ENCODE measurements around the gene IGSF23. TPM values are rescaled to one million over a fixed set of nuclear protein-coding genes. Genes with fewer than 3 reads are reported as not detected.

Gene IGSF23
- total RNA-seq, 1 experiment from 2014 or later: not detected

DNA sequence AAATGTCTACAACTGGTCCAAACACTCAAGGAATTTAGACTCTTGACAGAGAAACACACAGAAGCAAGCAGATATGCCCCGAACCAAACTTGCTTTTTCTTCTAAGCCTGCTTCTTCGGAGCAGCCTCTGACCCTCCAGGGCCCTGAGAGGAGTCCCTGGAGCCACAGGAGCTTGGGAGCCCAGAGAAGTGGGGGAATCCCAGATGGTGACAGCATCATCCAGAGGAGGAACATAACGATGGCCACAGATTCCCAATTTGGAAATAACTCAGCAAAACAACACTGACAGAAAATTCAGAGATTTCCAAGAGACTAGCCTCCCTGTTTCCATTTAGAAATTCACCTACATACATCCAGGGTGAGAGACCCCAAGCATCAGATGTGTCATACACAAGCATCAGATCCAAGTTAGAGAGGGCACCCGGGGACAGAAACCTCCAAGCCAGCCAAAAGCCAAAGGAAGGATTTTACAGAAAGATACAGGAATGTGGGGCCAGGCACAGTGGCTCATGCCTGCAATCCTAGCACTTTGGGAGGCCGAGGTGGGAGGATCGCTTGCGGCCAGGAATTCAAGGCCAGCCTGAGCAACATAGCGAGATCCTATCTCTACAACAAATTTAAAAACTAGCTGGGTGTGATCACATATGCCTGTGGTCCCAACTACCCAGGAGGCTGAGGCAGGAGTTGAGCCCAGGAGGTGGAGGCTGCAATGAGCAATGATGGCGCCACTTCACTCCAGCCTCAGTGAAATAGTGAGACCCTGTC, 28.3 kb downstream of the IGSF23 start:
- no peak for DNase-seq
- CTCF ChIA-PET: interaction anchor here (0.5 to 3.1 kb wide), 2 partner anchors 25 to 53 kb away, joined by 4 to 12 read pairs; no protein-coding TSS in a partner anchor
- no TSS peak for BruUV-seq (replicated peaks)
- intact Hi-C loops (cut with micrococcal nuclease; ENCODE audit: unreplicated experiment): no loop called here
- H3K36me3 Mint-ChIP-seq (ENCODE audit: insufficient read depth, unreplicated experiment): peaks cover 53% of the 10 kb centered on the region
- H3K9me3 Mint-ChIP-seq (ENCODE audit: low read depth, unreplicated experiment): no peaks in the 10 kb centered on the region
- H3K4me1 Mint-ChIP-seq (ENCODE audit: low read depth, unreplicated experiment): peaks cover 70% of the 10 kb centered on the region
- H3K4me3 Mint-ChIP-seq (ENCODE audit: low read depth, unreplicated experiment): peak overlapping the region; percentile 91
- H3K27me3 Mint-ChIP-seq (ENCODE audit: unreplicated experiment): no peaks in the 10 kb centered on the region
- peak overlapping the region; percentile 71 for H3K27ac Mint-ChIP-seq (ENCODE audit: unreplicated experiment)
- TF ChIP-seq, protein P1, sequence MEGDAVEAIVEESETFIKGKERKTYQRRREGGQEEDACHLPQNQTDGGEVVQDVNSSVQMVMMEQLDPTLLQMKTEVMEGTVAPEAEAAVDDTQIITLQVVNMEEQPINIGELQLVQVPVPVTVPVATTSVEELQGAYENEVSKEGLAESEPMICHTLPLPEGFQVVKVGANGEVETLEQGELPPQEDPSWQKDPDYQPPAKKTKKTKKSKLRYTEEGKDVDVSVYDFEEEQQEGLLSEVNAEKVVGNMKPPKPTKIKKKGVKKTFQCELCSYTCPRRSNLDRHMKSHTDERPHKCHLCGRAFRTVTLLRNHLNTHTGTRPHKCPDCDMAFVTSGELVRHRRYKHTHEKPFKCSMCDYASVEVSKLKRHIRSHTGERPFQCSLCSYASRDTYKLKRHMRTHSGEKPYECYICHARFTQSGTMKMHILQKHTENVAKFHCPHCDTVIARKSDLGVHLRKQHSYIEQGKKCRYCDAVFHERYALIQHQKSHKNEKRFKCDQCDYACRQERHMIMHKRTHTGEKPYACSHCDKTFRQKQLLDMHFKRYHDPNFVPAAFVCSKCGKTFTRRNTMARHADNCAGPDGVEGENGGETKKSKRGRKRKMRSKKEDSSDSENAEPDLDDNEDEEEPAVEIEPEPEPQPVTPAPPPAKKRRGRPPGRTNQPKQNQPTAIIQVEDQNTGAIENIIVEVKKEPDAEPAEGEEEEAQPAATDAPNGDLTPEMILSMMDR (IDR thresholded peaks at IDR 0.05; ENCODE audit: unreplicated experiment): no peak

DNA sequence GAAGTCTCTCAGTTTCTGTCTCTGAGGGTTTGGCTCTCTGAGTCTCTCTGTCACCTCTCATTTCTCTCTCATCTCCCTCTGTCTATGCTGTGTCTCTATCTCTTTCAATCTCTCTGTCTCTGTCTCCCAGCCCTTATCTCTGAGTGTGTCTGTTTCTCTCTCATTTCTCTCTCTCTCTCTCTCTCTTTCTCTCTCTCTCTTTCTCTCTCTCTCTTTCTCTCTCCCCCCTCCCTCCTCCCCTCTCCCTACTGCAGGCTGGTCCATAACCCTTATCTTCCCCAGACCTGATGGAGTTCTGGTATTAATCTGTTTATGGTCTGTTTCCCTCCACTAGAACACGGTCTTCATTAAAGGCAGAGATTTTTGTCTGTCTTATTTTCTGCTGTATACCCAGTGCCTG, 29.0 kb downstream of the IGSF23 start:
- Mint-ChIP-seq H3K27me3 (ENCODE audit: unreplicated experiment) (no peaks in the 10 kb centered on the region), H3K27ac (ENCODE audit: unreplicated experiment) (peak overlapping the region; percentile 62), H3K36me3 (ENCODE audit: insufficient read depth, unreplicated experiment) (peaks cover 59% of the 10 kb centered on the region), H3K4me3 (ENCODE audit: low read depth, unreplicated experiment) (peak overlapping the region; percentile 91), H3K4me1 (ENCODE audit: low read depth, unreplicated experiment) (peaks cover 70% of the 10 kb centered on the region), H3K9me3 (ENCODE audit: low read depth, unreplicated experiment) (no peaks in the 10 kb centered on the region)
- no peak for DNase-seq
- BruUV-seq (replicated peaks): no TSS peak
- CTCF ChIA-PET: interaction anchor here (0.7 to 3.1 kb wide), 2 partner anchors 15 to 54 kb away, joined by 3 to 12 read pairs; no protein-coding TSS in a partner anchor
- TF ChIP-seq, protein P1 (IDR thresholded peaks at IDR 0.05; ENCODE audit: unreplicated experiment): no peak
- intact Hi-C loops (cut with micrococcal nuclease; ENCODE audit: unreplicated experiment): no loop called here

DNA sequence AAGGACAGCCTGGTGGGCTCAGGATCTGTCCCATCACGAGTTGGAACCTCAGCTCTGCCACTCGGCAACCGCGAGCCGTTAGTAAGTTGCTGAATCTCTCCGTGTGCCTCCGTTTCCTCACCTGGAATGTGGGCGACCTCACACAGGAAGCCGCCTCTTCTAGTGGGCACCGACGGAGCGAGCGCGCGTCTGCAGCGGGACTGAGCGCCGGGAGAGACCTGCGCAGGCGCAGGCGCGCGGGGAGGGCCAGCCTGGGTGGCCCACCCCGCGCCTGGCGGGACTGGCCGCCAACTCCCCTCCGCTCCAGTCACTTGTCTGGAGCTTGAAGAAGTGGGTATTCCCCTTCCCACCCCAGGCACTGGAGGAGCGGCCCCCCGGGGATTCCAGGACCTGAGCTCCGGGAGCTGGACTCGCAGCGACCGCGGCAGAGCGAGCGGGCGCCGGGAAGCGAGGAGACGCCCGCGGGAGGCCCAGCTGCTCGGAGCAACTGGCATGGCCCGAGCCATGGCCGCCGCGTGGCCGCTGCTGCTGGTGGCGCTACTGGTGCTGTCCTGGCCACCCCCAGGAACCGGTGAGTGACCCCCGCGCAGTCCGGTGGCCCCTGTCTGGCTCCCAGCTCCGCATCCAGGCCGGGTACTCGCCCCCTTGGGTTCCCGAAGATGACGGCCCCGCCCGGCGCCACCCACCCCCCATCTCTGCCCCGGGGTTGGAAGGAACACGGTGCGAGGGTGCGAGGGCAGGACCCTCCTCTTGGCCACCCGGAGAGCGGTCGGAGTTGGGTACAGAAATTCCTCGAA, 30.4 kb downstream of the IGSF23 start, which contains the start of gene PVR:
TSS of gene PVR (plus strand) at position 306 of the 797 bp plus-strand sequence. CDS start at position 493, 187 bp downstream.
- H3K4me1 Mint-ChIP-seq (ENCODE audit: low read depth, unreplicated experiment): peaks cover 70% of the 10 kb centered on the region
- peaks cover 66% of the 10 kb centered on the region for H3K36me3 Mint-ChIP-seq (ENCODE audit: insufficient read depth, unreplicated experiment)
- CTCF ChIA-PET: interaction anchor here (0.6 to 3.1 kb wide), 8 partner anchors 11 to 97 kb away, joined by 3 to 12 read pairs (median 5); no protein-coding TSS in a partner anchor
- no peaks in the 10 kb centered on the region for H3K9me3 Mint-ChIP-seq (ENCODE audit: low read depth, unreplicated experiment)
- H3K27ac Mint-ChIP-seq (ENCODE audit: unreplicated experiment): peak within 1 kb of the TSS; percentile 62
- intact Hi-C loops (cut with micrococcal nuclease; ENCODE audit: unreplicated experiment): loop anchor here (2.0 kb wide), 1 partner anchor 55 kb away; no protein-coding TSS in a partner anchor
- no peaks in the 10 kb centered on the region for H3K27me3 Mint-ChIP-seq (ENCODE audit: unreplicated experiment)
- peak within 1 kb of the TSS; percentile 91 for H3K4me3 Mint-ChIP-seq (ENCODE audit: low read depth, unreplicated experiment)
- TF ChIP-seq, protein P1 (IDR thresholded peaks at IDR 0.05; ENCODE audit: unreplicated experiment): no peak
- peak; percentile 92 for DNase-seq
- TSS peak; percentile 53 for BruUV-seq (replicated peaks)

DNA sequence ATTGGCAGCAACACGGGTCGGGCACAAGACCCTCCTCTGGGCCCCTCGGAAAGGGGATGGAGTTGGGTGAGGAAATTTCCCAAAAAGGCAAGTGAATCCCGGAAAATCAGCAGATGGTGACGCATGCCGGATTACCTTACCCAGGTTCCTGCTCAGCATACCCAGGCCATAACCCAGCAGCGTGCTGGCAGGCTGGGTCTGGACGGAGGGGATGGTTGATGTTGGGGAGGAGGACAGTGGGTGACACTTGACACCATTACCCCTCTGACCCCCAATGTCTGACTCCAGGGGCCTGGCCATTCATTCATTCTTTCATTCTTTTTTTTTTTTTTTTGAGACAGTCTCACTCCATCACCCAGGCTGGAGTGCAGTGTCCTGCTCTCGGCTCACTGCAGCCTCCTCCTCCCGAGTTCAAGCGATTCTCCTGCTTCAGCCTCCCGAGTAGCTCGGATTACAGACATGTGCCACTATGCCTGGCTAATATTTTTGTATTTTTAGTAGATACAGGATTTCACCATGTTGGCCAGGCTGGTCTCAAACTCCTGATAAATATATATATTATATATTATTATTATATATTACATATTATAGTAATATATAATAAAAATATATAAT, 31.1 kb downstream of the IGSF23 start:
- Mint-ChIP-seq H3K9me3 (ENCODE audit: low read depth, unreplicated experiment) (no peaks in the 10 kb centered on the region), H3K27me3 (ENCODE audit: unreplicated experiment) (no peaks in the 10 kb centered on the region), H3K4me1 (ENCODE audit: low read depth, unreplicated experiment) (peaks cover 67% of the 10 kb centered on the region), H3K4me3 (ENCODE audit: low read depth, unreplicated experiment) (peak overlapping the region; percentile 91), H3K36me3 (ENCODE audit: insufficient read depth, unreplicated experiment) (peaks cover 66% of the 10 kb centered on the region), H3K27ac (ENCODE audit: unreplicated experiment) (peak overlapping the region; percentile 62)
- CTCF ChIA-PET: interaction anchor here (0.6 to 3.1 kb wide), 11 partner anchors 10 to 748 kb away, joined by 3 to 12 read pairs (median 5); no protein-coding TSS in a partner anchor
- BruUV-seq (replicated peaks): no TSS peak
- intact Hi-C loops (cut with micrococcal nuclease; ENCODE audit: unreplicated experiment): loop anchor here (2.0 kb wide), 1 partner anchor 56 kb away; no protein-coding TSS in a partner anchor
- DNase-seq: peak; percentile 73
- TF ChIP-seq, protein P1 (IDR thresholded peaks at IDR 0.05; ENCODE audit: unreplicated experiment): no peak

Measured in Calu3 (cell line).